ENCODE measurements around the gene GTF3C1. TPM values are rescaled to one million over a fixed set of nuclear protein-coding genes. Genes with fewer than 3 reads are reported as not detected.

Gene GTF3C1
- total RNA-seq, 1 donor from 2014 or later: 60.1 TPM

- DNase-seq (ENCODE audit: low read depth in 2 of 2): peak; percentile 67 to 85
Measured at GRCh38 chr16:27561216-27561615, 11.5 kb upstream of the GTF3C1 start.

GRCh38 chr16:27558932-27559331, 9.2 kb upstream of the GTF3C1 start:
- no peak for DNase-seq (ENCODE audit: low read depth in 2 of 2)

- no peak for DNase-seq (ENCODE audit: low read depth in 2 of 2)
Measured at GRCh38 chr16:27558434-27558833, 8.7 kb upstream of the GTF3C1 start.

- DNase-seq (ENCODE audit: low read depth in 2 of 2): no peak
Measured at GRCh38 chr16:27556471-27556870, 6.8 kb upstream of the GTF3C1 start.

GRCh38 chr16:27551036-27551435, 1.3 kb upstream of the GTF3C1 start:
- DNase-seq (ENCODE audit: low read depth in 2 of 2): no peak

- DNase-seq (ENCODE audit: low read depth in 2 of 2): no peak
Measured at GRCh38 chr16:27550582-27550920, 838 bp upstream of the GTF3C1 start.

- DNase-seq (ENCODE audit: low read depth in 2 of 2): no peak
Measured at GRCh38 chr16:27549464-27549745, 308 bp downstream of the GTF3C1 start.

GRCh38 chr16:27547851-27548250, 1.9 kb downstream of the GTF3C1 start:
- DNase-seq (ENCODE audit: low read depth in 2 of 2): no peak

GRCh38 chr16:27547134-27547533, 2.6 kb downstream of the GTF3C1 start:
- DNase-seq (ENCODE audit: low read depth in 2 of 2): peak in 1 of 2 donors; percentile 65

GRCh38 chr16:27544671-27545070, 5.0 kb downstream of the GTF3C1 start:
- DNase-seq (ENCODE audit: low read depth in 2 of 2): no peak

- DNase-seq (ENCODE audit: low read depth in 2 of 2): no peak
Measured at GRCh38 chr16:27543801-27544200, 5.9 kb downstream of the GTF3C1 start.

- no peak for DNase-seq (ENCODE audit: low read depth in 2 of 2)
Measured at GRCh38 chr16:27539636-27540035, 10.1 kb downstream of the GTF3C1 start.

- no peak for DNase-seq (ENCODE audit: low read depth in 2 of 2)
Measured at GRCh38 chr16:27539120-27539519, 10.6 kb downstream of the GTF3C1 start.

- DNase-seq (ENCODE audit: low read depth in 2 of 2): peak in 1 of 2 donors; percentile 52
Measured at GRCh38 chr16:27538528-27538927, 11.2 kb downstream of the GTF3C1 start.

GRCh38 chr16:27534256-27534655, 15.5 kb downstream of the GTF3C1 start:
- DNase-seq (ENCODE audit: low read depth in 2 of 2): no peak

- DNase-seq (ENCODE audit: low read depth in 2 of 2): no peak
Measured at GRCh38 chr16:27531826-27532800, 17.6 kb downstream of the GTF3C1 start.

- DNase-seq (ENCODE audit: low read depth in 2 of 2): no peak
Measured at GRCh38 chr16:27531186-27531585, 18.5 kb downstream of the GTF3C1 start.

- DNase-seq (ENCODE audit: low read depth in 2 of 2): peak in 1 of 2 donors; percentile 35
Measured at GRCh38 chr16:27529962-27530361, 19.8 kb downstream of the GTF3C1 start.

- no peak for DNase-seq (ENCODE audit: low read depth in 2 of 2)
Measured at GRCh38 chr16:27528294-27528693, 21.4 kb downstream of the GTF3C1 start.

- peak in 1 of 2 donors; percentile 11 for DNase-seq (ENCODE audit: low read depth in 2 of 2)
Measured at GRCh38 chr16:27526180-27526579, 23.5 kb downstream of the GTF3C1 start.

- DNase-seq (ENCODE audit: low read depth in 2 of 2): no peak
Measured at GRCh38 chr16:27522173-27522707, 27.5 kb downstream of the GTF3C1 start.

GRCh38 chr16:27520982-27521673, 28.6 kb downstream of the GTF3C1 start:
- DNase-seq (ENCODE audit: low read depth in 2 of 2): peak; percentile 31 to 89

GRCh38 chr16:27518226-27518625, 31.5 kb downstream of the GTF3C1 start:
- DNase-seq (ENCODE audit: low read depth in 2 of 2): no peak

Data from lung microvascular endothelial cell (primary cell).